NCI-H510A (cell line): ENCODE measurements around the gene RNF135.
"Not testable (repeated sequence)": the region's sequence is repeated elsewhere in the genome, so short reads cannot be mapped to it uniquely, and the experiment has no call there.

ENCODE experiments used
- DNase-seq: peaks from one replicate; lab custom pipeline; 2025; lab: John Stamatoyannopoulos, UW

Gene RNF135

GRCh38 chr17:31002047-31002446 is 31.2 kb downstream of the RNF135 start:
- DNase-seq: no peak

DNA sequence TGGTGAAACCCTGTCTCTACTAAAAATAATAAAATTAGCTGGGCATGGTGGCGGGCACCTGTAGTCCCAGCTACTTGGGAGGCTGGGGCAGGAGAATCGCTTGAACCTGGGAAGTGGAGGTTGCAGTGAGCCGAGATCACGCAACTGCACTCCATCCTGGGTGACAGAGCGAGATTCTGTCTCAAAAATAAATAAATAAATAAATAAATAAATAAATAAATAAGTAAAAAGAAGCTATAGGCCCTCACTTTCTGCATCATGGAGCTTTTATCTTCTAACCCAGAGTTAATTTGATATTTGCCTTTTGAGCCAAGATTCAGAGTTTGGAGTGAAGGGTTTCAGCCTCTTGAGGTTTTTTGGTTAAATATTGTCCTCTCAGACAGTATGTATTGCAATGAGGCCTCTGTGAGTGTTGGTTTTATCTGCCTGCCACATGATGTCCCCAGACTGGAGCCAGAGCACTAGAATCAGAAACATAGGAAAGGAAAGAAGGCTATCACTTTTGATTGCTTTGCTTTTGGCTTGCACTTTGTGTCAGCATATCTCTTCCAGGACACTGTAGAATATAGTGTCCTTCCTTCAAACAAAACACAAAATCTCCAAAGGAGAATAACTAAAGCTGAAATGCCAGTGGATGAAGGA is 32.5 kb downstream of the RNF135 start:
- DNase-seq: no peak

DNA sequence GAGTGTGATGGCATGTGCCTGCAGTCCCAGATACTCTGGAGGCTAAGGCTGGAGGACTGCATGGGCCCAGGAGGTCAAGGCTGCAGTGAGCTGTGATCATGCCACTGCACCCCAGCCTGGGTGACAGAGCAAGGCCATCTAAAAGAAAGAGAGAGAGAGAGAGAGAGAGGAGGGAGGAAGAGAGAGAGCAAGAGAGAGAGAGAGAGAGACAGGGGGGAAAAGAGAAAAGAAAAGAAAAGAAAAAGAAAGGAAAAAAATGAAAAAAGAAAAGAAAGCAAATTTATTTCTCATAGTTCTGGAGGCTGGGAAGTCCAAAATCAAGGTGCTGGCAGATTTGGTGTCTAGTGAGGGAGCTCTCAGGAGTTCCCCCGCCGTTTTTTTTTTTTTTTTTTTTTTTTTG is 33.3 kb downstream of the RNF135 start:
- DNase-seq: no peak

- no peak for DNase-seq
Observed at GRCh38 chr17:31007695-31008373, 37.0 kb downstream of the RNF135 start.

DNA sequence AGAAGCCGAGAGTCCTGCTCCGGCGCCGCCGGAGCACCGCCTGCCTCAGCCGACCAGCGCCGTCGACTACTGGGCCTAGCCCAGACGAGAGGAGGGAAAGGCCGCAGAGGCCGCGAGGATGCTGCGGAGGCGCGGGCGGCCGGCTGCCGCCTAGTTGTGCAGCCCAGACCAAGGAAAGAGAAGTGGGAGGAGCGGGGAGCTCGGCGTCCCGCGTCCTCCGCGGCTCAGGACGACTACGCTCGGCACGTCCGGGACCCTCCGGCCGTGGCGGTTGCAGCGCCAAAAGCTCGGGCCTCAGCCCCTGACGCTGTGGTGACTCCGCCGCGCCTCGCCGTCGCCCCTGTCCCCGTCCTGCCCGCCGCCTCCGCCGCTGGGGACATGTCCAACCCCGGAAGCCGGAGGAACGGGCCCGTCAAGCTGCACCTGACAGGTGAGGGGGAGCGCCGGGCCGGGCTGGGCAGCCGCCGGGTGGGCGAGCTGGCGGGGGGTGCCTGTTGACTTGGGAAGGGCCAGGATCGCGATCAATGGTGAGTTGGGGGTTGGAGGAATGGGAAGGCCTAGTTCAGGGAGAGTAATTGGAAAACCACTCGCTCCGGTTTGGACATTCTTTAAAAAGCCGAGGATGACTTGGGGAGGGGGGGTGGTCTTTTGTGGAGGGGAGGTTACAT is 37.7 kb downstream of the RNF135 start:
- peak; percentile 88 for DNase-seq

DNA sequence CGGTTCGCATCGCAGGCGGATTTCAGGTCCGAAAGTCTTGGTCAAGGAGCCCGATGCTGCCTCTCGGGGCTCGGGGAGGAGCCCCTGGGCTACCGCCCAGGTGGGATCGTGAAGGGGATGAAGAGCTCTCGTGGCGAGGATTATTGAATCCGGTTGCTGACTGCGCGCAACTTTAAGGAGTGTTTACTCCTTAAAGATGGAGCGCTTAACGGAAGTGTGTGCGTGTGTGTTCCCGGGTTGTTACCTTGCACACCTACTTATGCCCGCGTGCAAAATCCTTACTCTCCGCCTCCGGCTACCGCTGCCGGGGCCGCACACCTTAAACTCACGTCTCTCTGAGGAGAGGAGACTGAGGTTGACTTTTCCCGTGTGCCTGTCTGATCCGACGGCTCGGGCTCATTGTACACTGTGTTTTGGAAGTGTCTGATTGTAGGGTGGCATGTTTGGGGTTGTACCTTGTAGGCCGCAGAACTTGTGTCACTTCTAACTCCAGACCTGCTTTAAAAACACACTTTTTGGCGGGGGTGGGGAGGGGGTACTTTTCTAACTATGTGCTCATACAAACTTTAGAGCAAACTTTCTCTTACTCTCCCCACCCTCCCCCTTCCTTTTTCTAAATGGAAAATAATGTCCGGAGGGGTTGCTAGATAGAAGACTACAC is 38.3 kb downstream of the RNF135 start:
- DNase-seq: peak; percentile 17

GRCh38 chr17:31010014-31010413 is 39.2 kb downstream of the RNF135 start:
- not testable (repeated sequence) for DNase-seq

DNA sequence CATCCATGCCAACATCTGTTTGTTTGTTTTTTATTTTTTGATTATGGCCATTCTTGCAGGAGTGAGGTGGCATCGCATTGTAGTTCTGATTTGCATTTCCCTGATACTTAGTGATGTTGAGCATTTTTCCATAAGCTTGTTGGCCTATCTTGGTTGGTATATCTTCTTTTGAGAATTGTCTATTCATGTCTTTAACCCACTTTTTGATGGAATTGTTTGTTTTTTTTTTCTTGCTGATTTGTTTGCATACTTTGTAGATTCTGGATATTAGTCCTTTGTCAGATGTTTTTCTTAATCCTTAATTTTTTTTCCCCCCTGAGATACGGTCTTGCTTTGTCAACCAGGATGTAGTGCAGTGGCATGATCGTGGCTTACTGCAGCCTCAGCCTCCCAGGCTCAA is 43.0 kb downstream of the RNF135 start:
- DNase-seq: no peak

GRCh38 chr17:31015639-31016038 is 44.8 kb downstream of the RNF135 start:
- DNase-seq: no peak

GRCh38 chr17:31019004-31019403 is 48.2 kb downstream of the RNF135 start:
- DNase-seq: no peak

GRCh38 chr17:31023171-31023570 is 52.3 kb downstream of the RNF135 start:
- not testable (repeated sequence) for DNase-seq

- no peak for DNase-seq
Observed at GRCh38 chr17:31031841-31032240, 61.0 kb downstream of the RNF135 start.

GRCh38 chr17:31035611-31036010 is 64.8 kb downstream of the RNF135 start:
- not testable (repeated sequence) for DNase-seq

GRCh38 chr17:31040837-31041236 is 70.0 kb downstream of the RNF135 start:
- not testable (repeated sequence) for DNase-seq

DNA sequence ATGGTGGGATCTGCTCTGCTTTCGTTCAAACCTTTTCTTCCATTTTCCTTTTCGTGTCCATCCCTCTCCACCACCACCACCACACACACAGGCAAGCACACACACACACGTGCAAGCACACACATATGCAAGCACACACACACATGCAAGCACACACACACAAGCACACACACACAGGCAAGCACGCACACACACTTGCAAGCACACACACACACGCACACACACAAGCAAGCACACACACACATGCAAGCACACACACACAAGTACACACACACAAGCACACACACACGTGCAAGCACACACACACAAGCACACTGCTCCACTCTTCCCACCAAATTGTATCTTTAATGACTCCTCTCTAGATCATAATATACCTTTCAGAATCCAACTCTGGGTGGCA is 71.5 kb downstream of the RNF135 start:
- DNase-seq: not testable (repeated sequence)

- DNase-seq: not testable (repeated sequence)
Observed at GRCh38 chr17:31046856-31047425, 76.1 kb downstream of the RNF135 start.

DNA sequence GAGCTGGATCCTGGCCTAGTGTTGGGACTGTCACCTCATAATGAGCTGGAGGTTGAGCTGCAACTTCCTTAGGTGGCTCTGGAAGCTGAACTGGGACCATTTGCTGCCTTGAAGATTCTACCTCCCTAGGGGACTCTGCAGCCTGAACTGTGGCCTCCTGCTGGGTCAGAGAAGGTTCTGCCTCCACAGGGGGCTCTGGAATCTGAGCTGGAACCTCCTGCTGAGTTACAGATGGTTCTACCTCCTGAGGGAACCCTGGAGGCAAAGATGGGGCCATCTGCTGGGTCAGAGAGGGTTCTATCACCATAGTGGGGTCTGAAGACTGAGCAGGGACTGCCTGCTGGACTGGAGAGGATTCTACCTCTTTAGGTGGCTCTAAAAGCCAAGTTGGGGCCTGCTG is 77.3 kb downstream of the RNF135 start:
- no peak for DNase-seq

- DNase-seq: no peak
Observed at GRCh38 chr17:31048780-31049179, 77.9 kb downstream of the RNF135 start.
